KBM-7 (cell line): ENCODE results near the gene MYO18A.
"Not testable (repeated sequence)": the region's sequence is repeated elsewhere in the genome, so short reads cannot be mapped to it uniquely, and the experiment has no call there.

ENCODE experiments used
- DNase-seq: peaks from one replicate; pipeline ENCODE4 v3.0.0-alpha.2; 2015
- in situ Hi-C: fragments of 300-500 bp; cut with MboI; formaldehyde crosslinking; loops from 2 replicates; pipeline ENCODE4 v1.14.3; 2020; ENCODE audit warnings: low sequenced_read_pairs, low pct_unique_long_range_greater_than_20kb, mixed read lengths

The MYO18A gene

GRCh38 chr17:29169806-29170591, 10.2 kb downstream of the MYO18A start:
- DNase-seq = no peak
- in situ Hi-C loops = no loop called here

- DNase-seq, in situ Hi-C loops: not testable (repeated sequence)
Observed at GRCh38 chr17:29168759-29169126, 11.5 kb downstream of the MYO18A start.

- no peak for DNase-seq
- in situ Hi-C loops = no loop called here
Observed at GRCh38 chr17:29168079-29168758, 12.0 kb downstream of the MYO18A start.

- DNase-seq = no peak
- in situ Hi-C loops = no loop called here
Observed at GRCh38 chr17:29167393-29168078, 12.7 kb downstream of the MYO18A start.

GRCh38 chr17:29166507-29166887, 13.7 kb downstream of the MYO18A start:
- in situ Hi-C loops = no loop called here
- no peak for DNase-seq

- in situ Hi-C loops = no loop called here
- DNase-seq = no peak
Observed at GRCh38 chr17:29165800-29166506, 14.2 kb downstream of the MYO18A start.

GRCh38 chr17:29165261-29165660, 14.9 kb downstream of the MYO18A start:
- no peak for DNase-seq
- in situ Hi-C loops = no loop called here

- in situ Hi-C loops = no loop called here
- DNase-seq = no peak
Observed at GRCh38 chr17:29163563-29163962, 16.6 kb downstream of the MYO18A start.

- no peak for DNase-seq
- in situ Hi-C loops = no loop called here
Observed at GRCh38 chr17:29162909-29163341, 17.3 kb downstream of the MYO18A start.

GRCh38 chr17:29162082-29162908, 17.9 kb downstream of the MYO18A start:
- in situ Hi-C loops = no loop called here

GRCh38 chr17:29160253-29160652, 19.9 kb downstream of the MYO18A start:
- in situ Hi-C loops = no loop called here
- no peak for DNase-seq

More at GRCh38 chr17:29162082-29162908, 17.9 kb downstream of the MYO18A start:
- no peak for DNase-seq

GRCh38 chr17:29159306-29159860, 20.8 kb downstream of the MYO18A start:
- DNase-seq = no peak
- in situ Hi-C loops = no loop called here

- in situ Hi-C loops = no loop called here
- no peak for DNase-seq
Observed at GRCh38 chr17:29158488-29159275, 21.5 kb downstream of the MYO18A start.

GRCh38 chr17:29158096-29158487, 22.1 kb downstream of the MYO18A start:
- in situ Hi-C loops = no loop called here
- no peak for DNase-seq

- no peak for DNase-seq
- in situ Hi-C loops = no loop called here
Observed at GRCh38 chr17:29157310-29157709, 22.9 kb downstream of the MYO18A start.

GRCh38 chr17:29156781-29157180, 23.4 kb downstream of the MYO18A start:
- in situ Hi-C loops = no loop called here
- DNase-seq = no peak

GRCh38 chr17:29155966-29156338, 24.2 kb downstream of the MYO18A start:
- no peak for DNase-seq
- in situ Hi-C loops = no loop called here
